Measurements from ENCODE around the gene ANKDD1A. TPM values are rescaled to one million over a fixed set of nuclear protein-coding genes. Genes with fewer than 3 reads are reported as not detected.

ANKDD1A gene
- total RNA-seq, 1 donor from 2014 or later: 3.8 TPM

DNA sequence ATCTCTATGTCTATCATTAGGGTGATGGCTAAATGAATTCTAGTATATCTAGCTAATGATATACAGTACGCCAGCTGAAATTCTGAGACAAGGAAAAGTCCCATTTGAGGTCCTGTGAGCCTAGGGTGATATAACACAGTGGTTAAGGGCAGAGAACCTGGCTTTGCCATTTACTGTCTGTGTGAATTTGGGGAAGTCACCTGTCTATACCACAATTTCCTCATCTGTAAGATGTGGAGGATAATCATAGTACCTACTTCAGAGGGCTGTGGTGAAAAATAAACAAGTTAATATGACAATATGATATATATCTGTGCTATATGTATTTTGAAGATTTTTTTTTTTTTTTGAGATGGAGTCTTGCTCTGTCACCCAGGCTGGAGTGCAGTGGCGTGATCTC, 9.8 kb upstream of the ANKDD1A start:
- H3K4me1 Mint-ChIP-seq (ENCODE audit: low read depth): peaks cover 34% of the 10 kb centered on the region
- H3K36me3 Mint-ChIP-seq (ENCODE audit: low read depth): peaks cover 5% of the 10 kb centered on the region
- H3K27ac Mint-ChIP-seq (ENCODE audit: unreplicated experiment): no peak overlapping the region

GRCh38 chr15:64902863-64903262, 8.8 kb upstream of the ANKDD1A start:
- Mint-ChIP-seq H3K4me1 (ENCODE audit: low read depth) (peaks cover 24% of the 10 kb centered on the region), H3K27ac (ENCODE audit: unreplicated experiment) (no peak overlapping the region), H3K36me3 (ENCODE audit: low read depth) (peaks cover 5% of the 10 kb centered on the region), H3K9me3 (ENCODE audit: low read depth) (peaks cover 6% of the 10 kb centered on the region), H3K4me3 (ENCODE audit: unreplicated experiment) (no peak overlapping the region), H3K27me3 (ENCODE audit: low read depth) (no peaks in the 10 kb centered on the region)
- DNase-seq (ENCODE audit: low spot score): no peak
- no peak for TF ChIP-seq CTCF (IDR thresholded peaks at IDR 0.05)

More for the DNA sequence above, 9.8 kb upstream of the ANKDD1A start:
- H3K4me3 Mint-ChIP-seq (ENCODE audit: unreplicated experiment): no peak overlapping the region
- peaks cover 6% of the 10 kb centered on the region for H3K9me3 Mint-ChIP-seq (ENCODE audit: low read depth)
- no peaks in the 10 kb centered on the region for H3K27me3 Mint-ChIP-seq (ENCODE audit: low read depth)
- DNase-seq (ENCODE audit: low spot score): no peak
- no peak for TF ChIP-seq CTCF (IDR thresholded peaks at IDR 0.05)

DNA sequence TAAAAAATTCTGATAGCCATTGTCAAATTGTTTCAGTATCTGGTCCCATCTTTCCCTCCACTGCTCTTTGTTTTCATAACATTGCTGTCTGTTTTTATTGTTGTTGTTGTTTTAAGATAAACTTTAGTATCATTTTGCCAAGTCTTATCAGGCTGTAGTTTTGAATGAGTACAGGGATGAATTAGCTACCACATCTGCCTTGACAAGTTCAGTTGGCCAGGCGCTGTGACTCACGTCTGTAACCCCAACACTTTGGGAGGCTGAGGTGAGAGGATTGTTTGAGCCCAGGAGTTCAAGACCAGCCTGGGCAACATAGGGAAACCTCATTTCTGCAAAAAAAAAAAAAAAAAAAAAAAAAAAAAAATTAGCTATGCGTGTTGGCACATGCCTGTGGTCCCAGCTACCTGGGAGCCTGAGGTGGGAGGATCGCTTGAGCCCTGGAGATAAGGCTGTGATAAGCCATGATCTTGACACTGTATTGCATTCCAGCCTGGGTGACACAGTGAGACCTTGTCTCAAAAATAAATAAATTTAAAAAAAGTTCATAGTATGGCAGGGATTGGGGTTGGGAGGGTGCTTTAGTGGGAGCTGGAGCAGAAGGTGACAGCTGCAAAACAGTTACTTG, 8.3 kb upstream of the ANKDD1A start:
- Mint-ChIP-seq H3K36me3 (ENCODE audit: low read depth) (peaks cover 5% of the 10 kb centered on the region), H3K9me3 (ENCODE audit: low read depth) (peaks cover 6% of the 10 kb centered on the region), H3K4me1 (ENCODE audit: low read depth) (peaks cover 20% of the 10 kb centered on the region), H3K27ac (ENCODE audit: unreplicated experiment) (no peak overlapping the region), H3K4me3 (ENCODE audit: unreplicated experiment) (no peak overlapping the region), H3K27me3 (ENCODE audit: low read depth) (no peaks in the 10 kb centered on the region)
- no peak for TF ChIP-seq CTCF (IDR thresholded peaks at IDR 0.05)
- DNase-seq (ENCODE audit: low spot score): no peak

DNA sequence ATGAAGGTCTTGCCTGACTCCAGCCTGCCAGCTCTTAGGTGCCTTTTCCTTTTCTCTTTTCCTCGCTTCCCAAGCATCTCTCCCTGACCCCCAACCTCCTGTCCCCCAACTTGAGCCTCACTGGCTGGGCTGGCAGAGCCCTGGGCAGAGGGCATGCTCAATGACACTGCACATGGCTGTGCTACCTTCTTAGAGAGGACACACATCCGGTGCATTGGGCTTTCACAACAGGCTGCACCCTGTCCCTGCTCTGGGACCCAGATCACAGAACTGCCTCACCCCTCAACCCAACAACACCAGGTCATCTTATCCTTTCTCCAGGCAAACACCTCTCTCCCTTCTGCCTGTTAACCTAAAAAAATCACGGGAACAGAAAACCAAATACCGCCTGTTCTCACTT, 7.5 kb upstream of the ANKDD1A start:
- Mint-ChIP-seq H3K36me3 (ENCODE audit: low read depth) (peaks cover 5% of the 10 kb centered on the region), H3K9me3 (ENCODE audit: low read depth) (peaks cover 6% of the 10 kb centered on the region), H3K27ac (ENCODE audit: unreplicated experiment) (no peak overlapping the region), H3K4me1 (ENCODE audit: low read depth) (peaks cover 14% of the 10 kb centered on the region), H3K4me3 (ENCODE audit: unreplicated experiment) (no peak overlapping the region), H3K27me3 (ENCODE audit: low read depth) (no peaks in the 10 kb centered on the region)
- TF ChIP-seq CTCF (IDR thresholded peaks at IDR 0.05): no peak
- DNase-seq (ENCODE audit: low spot score): no peak

DNA sequence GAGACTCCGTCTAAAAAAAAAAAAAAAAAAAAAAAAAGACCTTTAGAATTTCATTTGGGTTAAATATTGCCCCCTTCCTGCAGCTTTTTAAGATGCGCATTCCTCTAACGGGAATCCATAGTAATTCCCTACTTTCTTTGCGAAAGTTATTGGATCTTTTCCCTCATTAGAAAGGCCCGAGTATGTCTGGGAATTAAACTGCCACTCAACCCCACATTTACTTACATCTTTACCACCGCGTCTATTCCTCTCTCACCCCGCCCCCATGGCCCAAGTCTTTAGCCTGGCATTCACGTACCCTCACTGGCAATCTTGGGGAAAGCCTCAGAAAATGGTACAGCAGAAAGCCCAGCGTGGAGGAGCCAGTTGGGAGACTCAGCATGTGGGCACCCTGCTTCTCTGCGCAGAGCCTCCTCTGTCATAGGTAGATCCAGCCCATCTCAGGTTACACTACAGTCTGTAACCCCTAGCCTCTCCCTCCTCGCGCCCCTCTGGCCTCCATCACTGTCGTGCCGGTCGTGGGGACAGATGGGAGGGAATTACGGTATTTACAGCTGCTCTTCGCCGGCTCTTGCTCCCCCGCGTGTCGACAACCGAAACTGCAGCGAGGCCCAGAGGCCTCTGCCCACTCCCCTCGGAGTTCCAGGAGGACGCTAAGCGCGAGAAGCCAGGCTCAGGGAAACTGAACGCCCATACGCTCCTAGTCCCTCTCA, 6.4 kb upstream of the ANKDD1A start:
- peak; percentile 89 for TF ChIP-seq CTCF (IDR thresholded peaks at IDR 0.05)
- Mint-ChIP-seq H3K36me3 (ENCODE audit: low read depth) (peaks cover 5% of the 10 kb centered on the region), H3K4me3 (ENCODE audit: unreplicated experiment) (peak overlapping the region; percentile 68), H3K9me3 (ENCODE audit: low read depth) (peaks cover 6% of the 10 kb centered on the region), H3K27me3 (ENCODE audit: low read depth) (no peaks in the 10 kb centered on the region), H3K27ac (ENCODE audit: unreplicated experiment) (peak overlapping the region; percentile 74), H3K4me1 (ENCODE audit: low read depth) (peaks cover 12% of the 10 kb centered on the region)
- no peak for DNase-seq (ENCODE audit: low spot score)

Measured in chondrocyte (in vitro differentiated cells).